CD4-positive, alpha-beta T cell (primary cell): ENCODE measurements around the gene SMIM12. TPM values are rescaled to one million over a fixed set of nuclear protein-coding genes. Genes with fewer than 3 reads are reported as not detected.

Experiments
- ATAC-seq: fragments of 200-7000 bp; cut with Tn5 transposase; one replicate; pipeline ENCODE4 v1.10.0; 2022; ENCODE audit warnings: mild to moderate bottlenecking; ENCODE audit not compliant: poor library complexity
- CTCF ChIA-PET: fragments of 350-600 bp; sonication (Branson Sonifier 250); formaldehyde crosslinking; loops from one replicate; lab custom pipeline; 2021; ENCODE audit warnings: antibody characterized with exemption, inconsistent platforms; lab: Charles Lee
- POLR2A ChIA-PET: fragments of 350-600 bp; sonication (Branson Sonifier 250); formaldehyde crosslinking; loops from one replicate; lab custom pipeline; 2021; ENCODE audit warnings: antibody characterized with exemption, inconsistent platforms; lab: Charles Lee
- DNase-seq, 14 experiments: peaks; one replicate each; pipeline ENCODE4 v3.0.0-alpha.2; 2013 to 2020; ENCODE audit warnings: mixed read lengths in 2 of 14
- H3K27ac ChIP-seq, 2 donors: one replicate each; pipeline versions ENCODE4 v1.5.1 to v1.7.0; 2013; ENCODE audit warnings: low read length in 2 of 2, low read depth in 1 of 2, mild to moderate bottlenecking in 1 of 2
- H3K27me3 ChIP-seq, 2 experiments: 1 replicate in 1 of 2; 2 replicates in 1 of 2; pipeline versions ENCODE4 v1.6.1 to v1.7.0; 2013; ENCODE audit warnings: low read length in 2 of 2, control low read depth in 1 of 2, mild to moderate bottlenecking in 1 of 2, moderate library complexity in 1 of 2; ENCODE audit not compliant: insufficient read depth in 2 of 2, control insufficient read depth in 1 of 2
- H3K36me3 ChIP-seq: one replicate; pipeline ENCODE4 v1.6.1; 2013; ENCODE audit warnings: low read length, control low read depth; ENCODE audit not compliant: insufficient read depth
- H3K4me1 ChIP-seq: one replicate; pipeline ENCODE4 v1.6.1; 2013; ENCODE audit warnings: low read length, control low read depth; ENCODE audit not compliant: insufficient read depth
- H3K4me3 ChIP-seq: one replicate; pipeline ENCODE4 v1.5.1; 2013; ENCODE audit warnings: mild to moderate bottlenecking, low read length, moderate library complexity
- H3K9me3 ChIP-seq, 2 experiments: 1 replicate in 1 of 2; 2 replicates in 1 of 2; pipeline versions ENCODE4 v1.6.1 to v1.7.0; 2013; ENCODE audit warnings: low read length in 2 of 2, mild to moderate bottlenecking in 2 of 2, control low read depth in 1 of 2, moderate library complexity in 1 of 2; ENCODE audit not compliant: control insufficient read depth in 1 of 2, insufficient read depth in 1 of 2
- H3K27ac Mint-ChIP-seq: one replicate; pipeline ENCODE4 v1.8.0; 2020; ENCODE audit warnings: mixed read lengths
- H3K27me3 Mint-ChIP-seq: one replicate; pipeline ENCODE4 v1.8.0; 2021; ENCODE audit warnings: mixed read lengths
- H3K36me3 Mint-ChIP-seq: one replicate; pipeline ENCODE4 v1.8.0; 2021; ENCODE audit warnings: low read depth, mixed read lengths
- H3K4me1 Mint-ChIP-seq: one replicate; pipeline ENCODE4 v1.8.0; 2021; ENCODE audit warnings: low read depth, mixed read lengths
- H3K4me3 Mint-ChIP-seq: one replicate; pipeline ENCODE4 v1.8.0; 2020; ENCODE audit warnings: mild to moderate bottlenecking, mixed read lengths
- H3K9me3 Mint-ChIP-seq: one replicate; pipeline ENCODE4 v1.8.0; 2020; ENCODE audit warnings: mixed read lengths
- CTCF ChIP-seq: fragments of 200-600 bp; IDR thresholded peaks from one replicate; pipeline ENCODE4 v1.8.0; 2022; ENCODE audit warnings: antibody characterized with exemption, mild to moderate bottlenecking
- intact Hi-C, 2 experiments: fragments of 100-400 bp; cut with DNase I in 1 of 2; cut with micrococcal nuclease in 1 of 2; formaldehyde crosslinking; loops; one replicate each; pipeline versions ENCODE4 v1.15.1 to v1.9.0; 2023 to 2025; cut with DNase I, micrococcal nuclease
- total RNA-seq, 174 experiments: library from RNA in 2 of 174; stranded (reverse) in 2 of 174; gene quantifications; one replicate each; pipeline ENCODE4 v1.2.3 and lab custom pipeline; 2021 to 2026

SMIM12 gene
- total RNA-seq, 2 experiments from 2014 or later: 43.0 to 44.6 TPM

DNA sequence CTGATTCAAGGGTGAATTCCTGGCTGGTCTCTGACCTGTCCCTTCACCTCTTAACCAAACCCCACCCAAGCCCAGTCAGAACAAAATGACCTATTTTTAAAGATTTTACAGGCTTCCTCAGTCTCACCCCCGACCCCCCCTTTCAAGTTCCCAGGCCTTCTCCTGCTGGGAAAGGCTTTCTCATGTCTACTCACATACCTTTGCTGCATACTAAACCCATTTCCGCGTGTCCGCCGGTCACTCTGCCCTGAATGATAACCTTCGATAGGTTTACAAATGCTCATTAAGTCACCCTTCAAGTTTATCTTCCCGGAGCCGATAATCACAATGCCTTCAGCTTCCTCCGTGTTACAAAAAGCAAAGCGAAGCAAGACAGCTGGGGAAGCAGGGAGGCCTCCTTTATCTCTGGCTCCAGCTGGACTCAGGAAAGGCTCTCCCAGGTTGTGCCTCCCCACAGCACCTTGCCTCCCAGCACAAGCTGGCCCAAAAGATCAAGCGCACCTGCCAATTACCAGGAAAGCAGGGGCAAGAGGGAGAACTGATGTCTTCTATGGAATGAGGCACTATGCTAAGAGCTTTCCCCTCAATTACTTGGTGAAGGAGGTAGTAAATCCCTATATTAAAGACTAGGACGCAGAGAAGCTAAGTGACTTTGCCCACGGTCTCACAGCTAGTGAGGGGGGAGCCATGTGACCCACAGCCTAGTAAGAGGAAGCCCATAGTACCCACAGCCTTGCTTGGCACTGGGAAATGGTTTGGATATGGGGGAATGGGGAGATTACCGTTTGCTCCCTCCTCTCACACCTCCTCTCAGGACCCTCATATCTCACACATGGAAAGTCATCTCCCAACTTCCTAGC lies 15.9 kb downstream of the SMIM12 start:
- no peak overlapping the region for H3K4me3 Mint-ChIP-seq

DNA sequence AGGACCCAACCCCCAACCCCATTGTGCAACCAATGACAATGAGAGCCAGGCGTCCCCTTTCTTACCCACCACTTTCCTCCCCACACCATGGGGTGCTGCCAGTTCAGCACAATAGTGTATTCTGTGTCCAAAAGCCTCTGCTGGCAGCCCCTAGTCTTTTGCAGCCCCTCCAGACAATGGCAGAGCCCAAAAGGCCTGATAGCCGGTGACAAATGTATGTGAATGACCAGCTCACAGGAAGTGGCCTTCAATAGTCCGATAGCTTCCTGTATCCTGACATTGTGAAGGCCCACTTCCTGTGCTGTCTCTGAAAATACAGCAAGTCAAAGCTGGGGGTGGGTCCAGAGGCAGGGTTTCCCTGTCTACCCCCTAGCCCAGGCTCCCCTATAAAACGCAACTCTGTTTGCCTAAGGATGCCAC lies 16.6 kb downstream of the SMIM12 start:
- Histone ChIP-seq H3K36me3 (peaks cover 10% of the 10 kb centered on the region), H3K27ac (no peak overlapping the region), H3K4me1 (no peaks in the 10 kb centered on the region), H3K9me3 (no peaks in the 10 kb centered on the region), H3K27me3 (no peaks in the 10 kb centered on the region), H3K4me3 (no peak overlapping the region)
- POLR2A ChIA-PET: no interaction called here
- TF ChIP-seq CTCF: no peak
- no peaks in the 10 kb centered on the region for H3K9me3 Mint-ChIP-seq
- CTCF ChIA-PET: interaction anchor here (2.3 kb wide), 1 partner anchor 10 kb away, joined by 8 read pairs; no protein-coding TSS in a partner anchor
- DNase-seq: no peak
- H3K27me3 Mint-ChIP-seq: no peaks in the 10 kb centered on the region
- no peaks in the 10 kb centered on the region for H3K4me1 Mint-ChIP-seq
- no peak for ATAC-seq
- peaks cover 4% of the 10 kb centered on the region for H3K36me3 Mint-ChIP-seq
- intact Hi-C loops: no loop called here
- H3K27ac Mint-ChIP-seq: no peak overlapping the region
- no peak overlapping the region for H3K4me3 Mint-ChIP-seq

More for the DNA sequence above, 15.9 kb downstream of the SMIM12 start:
- peaks cover 11% of the 10 kb centered on the region for H3K36me3 Mint-ChIP-seq
- Histone ChIP-seq H3K27ac (no peak overlapping the region), H3K9me3 (no peaks in the 10 kb centered on the region), H3K27me3 (no peaks in the 10 kb centered on the region), H3K36me3 (peaks cover 14% of the 10 kb centered on the region), H3K4me1 (no peaks in the 10 kb centered on the region), H3K4me3 (no peak overlapping the region)
- H3K9me3 Mint-ChIP-seq: no peaks in the 10 kb centered on the region
- ChIA-PET POLR2A (no interaction called here), CTCF (interaction anchor here (2.3 kb wide), 1 partner anchor 9 kb away, joined by 8 read pairs; no protein-coding TSS in a partner anchor)
- DNase-seq: no peak
- intact Hi-C loops: no loop called here
- H3K27me3 Mint-ChIP-seq: no peaks in the 10 kb centered on the region
- no peak for ATAC-seq
- H3K27ac Mint-ChIP-seq: no peak overlapping the region
- no peak for TF ChIP-seq CTCF
- H3K4me1 Mint-ChIP-seq: no peaks in the 10 kb centered on the region

- DNase-seq: no peak
- CTCF ChIA-PET: no interaction called here
- no peak for TF ChIP-seq CTCF
- H3K27ac Mint-ChIP-seq: no peak overlapping the region
- H3K4me3 Mint-ChIP-seq: no peak overlapping the region
- intact Hi-C loops: no loop called here
- H3K27ac ChIP-seq: no peak overlapping the region
- no peaks in the 10 kb centered on the region for H3K4me1 ChIP-seq
- H3K4me3 ChIP-seq: no peak overlapping the region
- no peaks in the 10 kb centered on the region for H3K4me1 Mint-ChIP-seq
- POLR2A ChIA-PET: no interaction called here
- H3K27me3 ChIP-seq: no peaks in the 10 kb centered on the region
- no peaks in the 10 kb centered on the region for H3K9me3 ChIP-seq
- ATAC-seq: no peak
- peaks cover 2% of the 10 kb centered on the region for H3K36me3 ChIP-seq
- no peaks in the 10 kb centered on the region for H3K9me3 Mint-ChIP-seq
- no peaks in the 10 kb centered on the region for H3K27me3 Mint-ChIP-seq
- H3K36me3 Mint-ChIP-seq: peaks cover 3% of the 10 kb centered on the region
These were observed 17.5 kb downstream of the SMIM12 start for GRCh38 chr1:34842073-34842472.
